C4-2B (cell line): ENCODE results near the gene HPD.

Experiments used
- ZFX ChIP-seq: fragments of 450-650 bp; IDR thresholded peaks from 2 replicates; pipeline ENCODE4 v1.6.1; 2017
- TF ChIP-seq, protein P1 (sequence below): fragments of 450-650 bp; conservative IDR thresholded peaks from 2 replicates; pipeline ENCODE4 v1.5.1; 2017; ENCODE audit warnings: mild to moderate bottlenecking

- TF ChIP-seq, protein P1, sequence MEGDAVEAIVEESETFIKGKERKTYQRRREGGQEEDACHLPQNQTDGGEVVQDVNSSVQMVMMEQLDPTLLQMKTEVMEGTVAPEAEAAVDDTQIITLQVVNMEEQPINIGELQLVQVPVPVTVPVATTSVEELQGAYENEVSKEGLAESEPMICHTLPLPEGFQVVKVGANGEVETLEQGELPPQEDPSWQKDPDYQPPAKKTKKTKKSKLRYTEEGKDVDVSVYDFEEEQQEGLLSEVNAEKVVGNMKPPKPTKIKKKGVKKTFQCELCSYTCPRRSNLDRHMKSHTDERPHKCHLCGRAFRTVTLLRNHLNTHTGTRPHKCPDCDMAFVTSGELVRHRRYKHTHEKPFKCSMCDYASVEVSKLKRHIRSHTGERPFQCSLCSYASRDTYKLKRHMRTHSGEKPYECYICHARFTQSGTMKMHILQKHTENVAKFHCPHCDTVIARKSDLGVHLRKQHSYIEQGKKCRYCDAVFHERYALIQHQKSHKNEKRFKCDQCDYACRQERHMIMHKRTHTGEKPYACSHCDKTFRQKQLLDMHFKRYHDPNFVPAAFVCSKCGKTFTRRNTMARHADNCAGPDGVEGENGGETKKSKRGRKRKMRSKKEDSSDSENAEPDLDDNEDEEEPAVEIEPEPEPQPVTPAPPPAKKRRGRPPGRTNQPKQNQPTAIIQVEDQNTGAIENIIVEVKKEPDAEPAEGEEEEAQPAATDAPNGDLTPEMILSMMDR, result no peak
- TF ChIP-seq ZFX, result no peak
Observed at GRCh38 chr12:121830588-121831265, 27.9 kb downstream of the HPD start.
